ENCODE results near the gene PCDH1. TPM values are rescaled to one million over a fixed set of nuclear protein-coding genes. Genes with fewer than 3 reads are reported as not detected.

The PCDH1 gene
- total and polyA plus RNA-seq, 2 of the 8 experiments (the other 6 are each of a cell fraction or from before 2014, with no cell fraction given), result 101 to 102 TPM

DNA sequence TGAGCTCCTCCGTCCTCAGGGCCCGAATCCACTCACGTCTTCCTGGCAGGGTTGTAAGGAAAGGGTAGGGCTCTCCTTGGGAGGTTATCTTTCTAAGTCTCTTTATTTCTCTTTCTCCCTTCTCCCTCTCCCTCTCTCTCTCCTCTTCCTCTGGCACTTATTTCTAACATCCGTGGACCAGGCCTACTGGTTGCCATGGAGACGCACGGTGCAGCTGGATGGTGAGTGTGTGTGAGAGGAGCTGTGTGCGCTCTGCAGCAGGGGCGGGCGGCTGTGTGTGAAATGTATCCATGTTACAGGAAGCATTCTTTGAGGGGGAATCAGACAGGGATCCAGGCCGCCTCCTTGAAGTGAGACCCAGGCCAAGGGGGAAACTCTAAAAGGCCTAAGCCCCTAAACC is 32.2 kb downstream of the PCDH1 start (continued):
- TF ChIP-seq NRF1 (IDR thresholded peaks at IDR 0.05; ENCODE audit: low read depth, low read length), result no peak
- no peak for TF ChIP-seq SIRT6 (IDR thresholded peaks at IDR 0.05; ENCODE audit: low read length)
- TF ChIP-seq, protein P1, sequence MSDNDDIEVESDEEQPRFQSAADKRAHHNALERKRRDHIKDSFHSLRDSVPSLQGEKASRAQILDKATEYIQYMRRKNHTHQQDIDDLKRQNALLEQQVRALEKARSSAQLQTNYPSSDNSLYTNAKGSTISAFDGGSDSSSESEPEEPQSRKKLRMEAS (IDR thresholded peaks at IDR 0.05), result no peak
- no peak for TF ChIP-seq GTF2F1 (IDR thresholded peaks at IDR 0.05; ENCODE audit: borderline replicate concordance, low read depth, low read length)
- no peak for TF ChIP-seq SIX5 (IDR thresholded peaks at IDR 0.05; ENCODE audit: low read depth, low read length)
- no peak for TF ChIP-seq POU5F1 (IDR thresholded peaks at IDR 0.05; ENCODE audit: low read depth, low read length)
- TF ChIP-seq, protein P2, sequence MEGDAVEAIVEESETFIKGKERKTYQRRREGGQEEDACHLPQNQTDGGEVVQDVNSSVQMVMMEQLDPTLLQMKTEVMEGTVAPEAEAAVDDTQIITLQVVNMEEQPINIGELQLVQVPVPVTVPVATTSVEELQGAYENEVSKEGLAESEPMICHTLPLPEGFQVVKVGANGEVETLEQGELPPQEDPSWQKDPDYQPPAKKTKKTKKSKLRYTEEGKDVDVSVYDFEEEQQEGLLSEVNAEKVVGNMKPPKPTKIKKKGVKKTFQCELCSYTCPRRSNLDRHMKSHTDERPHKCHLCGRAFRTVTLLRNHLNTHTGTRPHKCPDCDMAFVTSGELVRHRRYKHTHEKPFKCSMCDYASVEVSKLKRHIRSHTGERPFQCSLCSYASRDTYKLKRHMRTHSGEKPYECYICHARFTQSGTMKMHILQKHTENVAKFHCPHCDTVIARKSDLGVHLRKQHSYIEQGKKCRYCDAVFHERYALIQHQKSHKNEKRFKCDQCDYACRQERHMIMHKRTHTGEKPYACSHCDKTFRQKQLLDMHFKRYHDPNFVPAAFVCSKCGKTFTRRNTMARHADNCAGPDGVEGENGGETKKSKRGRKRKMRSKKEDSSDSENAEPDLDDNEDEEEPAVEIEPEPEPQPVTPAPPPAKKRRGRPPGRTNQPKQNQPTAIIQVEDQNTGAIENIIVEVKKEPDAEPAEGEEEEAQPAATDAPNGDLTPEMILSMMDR (IDR thresholded peaks at IDR 0.05; ENCODE audit: control extremely low read depth in 1 of 3, insufficient read depth in 1 of 3, low read depth in 1 of 3, low read length in 3 of 3), result no peak
- TF ChIP-seq MAFK (IDR thresholded peaks at IDR 0.05; ENCODE audit: low read depth, low read length), result no peak

Data from H1 (cell line).